ENCODE measurements around the gene GHRHR. TPM values are rescaled to one million over a fixed set of nuclear protein-coding genes. Genes with fewer than 3 reads are reported as not detected.

The GHRHR gene
- total and polyA plus RNA-seq, 10 of the 15 experiments (the other 5 are each of a cell fraction or from before 2014, with no cell fraction given): not detected

DNA sequence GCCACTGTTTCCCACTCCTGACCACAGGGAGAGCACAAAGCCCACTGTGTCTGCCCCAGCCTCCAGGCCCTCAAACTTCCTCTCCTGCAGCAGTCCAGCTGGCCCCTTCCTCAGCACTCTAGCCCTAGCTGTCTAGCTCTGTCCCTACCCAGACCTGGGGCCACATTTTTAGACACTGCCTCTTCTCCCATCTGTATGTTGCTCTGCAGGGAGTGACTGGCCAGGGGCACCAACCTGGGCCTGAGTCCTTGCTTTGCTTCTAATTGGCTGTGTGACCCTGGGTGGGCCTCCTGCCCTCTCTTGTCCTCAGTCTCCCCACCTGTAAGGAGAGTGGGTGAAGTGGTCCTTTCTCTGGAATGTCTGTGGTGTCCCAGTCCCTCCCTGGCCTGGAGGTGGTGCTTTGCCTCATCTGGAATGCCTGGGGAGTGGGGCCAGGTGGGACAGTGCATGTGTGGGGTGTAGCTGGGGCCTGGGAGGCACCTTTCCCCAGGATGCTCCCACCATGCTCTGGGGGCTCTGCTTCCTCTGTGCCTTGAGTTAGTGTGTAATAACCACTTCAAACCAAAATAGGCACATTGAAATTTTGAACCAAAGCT, 27.0 kb upstream of the GHRHR start:
- H4K20me1 ChIP-seq (ENCODE audit: control insufficient read depth, insufficient read depth): no peaks in the 10 kb centered on the region
- ChIA-PET RAD21 (ENCODE audit: unreplicated experiment) (interaction anchor here (1.9 kb wide), 1 partner anchor 37 kb away, joined by 4 read pairs; no protein-coding TSS in a partner anchor), POLR2A (no interaction called here), CTCF (interaction anchor here (1.0 to 7.2 kb wide), 2 partner anchors 37 to 45 kb away, joined by 4 to 159 read pairs; no protein-coding TSS in a partner anchor), SMC1A (ENCODE audit: uncharacterized antibody, unreplicated experiment) (interaction anchor here (3.3 kb wide), 1 partner anchor 37 kb away, joined by 49 read pairs; no protein-coding TSS in a partner anchor)
- no peak overlapping the region for H3K9ac ChIP-seq (ENCODE audit: control insufficient read depth, insufficient read depth, low read length)
- H3K27ac ChIP-seq (ENCODE audit: control insufficient read depth, insufficient read depth): no peak overlapping the region
- no peak overlapping the region for H3K4me3 ChIP-seq
- peaks cover 0 to 6% of the 10 kb centered on the region in 2 experiments; a peak in 2 of 4 replicates for H3K27me3 ChIP-seq (replicated peaks in 1 of 2; ENCODE audit: control insufficient read depth in 2 of 2, insufficient read depth in 2 of 2, low read length in 1 of 2)
- no peaks in the 10 kb centered on the region for H3K79me2 ChIP-seq (ENCODE audit: control insufficient read depth, insufficient read depth, low read length)
- FAIRE-seq: no peak
- H3K36me3 ChIP-seq (ENCODE audit: control insufficient read depth in 2 of 2, insufficient read depth in 2 of 2, low read length in 1 of 2): no peaks in the 10 kb centered on the region
- intact Hi-C loops (cut with micrococcal nuclease; ENCODE audit: unreplicated experiment): loop anchor here (5.0 kb wide), 1 partner anchor 186 kb away; no protein-coding TSS in a partner anchor
- no peak overlapping the region for H2AFZ ChIP-seq (ENCODE audit: control insufficient read depth, low read depth, low read length)
- no peak for DNase-seq (ENCODE audit: low read depth, low spot score)
- in situ Hi-C loops (cut with MboI): no loop called here
- TF ChIP-seq, protein P1, sequence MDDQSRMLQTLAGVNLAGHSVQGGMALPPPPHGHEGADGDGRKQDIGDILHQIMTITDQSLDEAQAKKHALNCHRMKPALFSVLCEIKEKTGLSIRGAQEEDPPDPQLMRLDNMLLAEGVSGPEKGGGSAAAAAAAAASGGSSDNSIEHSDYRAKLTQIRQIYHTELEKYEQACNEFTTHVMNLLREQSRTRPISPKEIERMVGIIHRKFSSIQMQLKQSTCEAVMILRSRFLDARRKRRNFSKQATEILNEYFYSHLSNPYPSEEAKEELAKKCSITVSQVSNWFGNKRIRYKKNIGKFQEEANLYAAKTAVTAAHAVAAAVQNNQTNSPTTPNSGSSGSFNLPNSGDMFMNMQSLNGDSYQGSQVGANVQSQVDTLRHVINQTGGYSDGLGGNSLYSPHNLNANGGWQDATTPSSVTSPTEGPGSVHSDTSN (IDR thresholded peaks at IDR 0.05; ENCODE audit: insufficient replicate concordance, low read depth, low read length): no peak
- no peaks in the 10 kb centered on the region for H3K4me1 ChIP-seq (ENCODE audit: control insufficient read depth, insufficient read depth, low read length)
- BruUV-seq (replicated peaks): no TSS peak
- ATAC-seq: no peak
- no peaks in the 10 kb centered on the region for H3K9me3 ChIP-seq (replicated peaks; ENCODE audit: control insufficient read depth, insufficient read depth, low read length)
- no peak overlapping the region for H3K4me2 ChIP-seq (ENCODE audit: control insufficient read depth, insufficient read depth)

DNA sequence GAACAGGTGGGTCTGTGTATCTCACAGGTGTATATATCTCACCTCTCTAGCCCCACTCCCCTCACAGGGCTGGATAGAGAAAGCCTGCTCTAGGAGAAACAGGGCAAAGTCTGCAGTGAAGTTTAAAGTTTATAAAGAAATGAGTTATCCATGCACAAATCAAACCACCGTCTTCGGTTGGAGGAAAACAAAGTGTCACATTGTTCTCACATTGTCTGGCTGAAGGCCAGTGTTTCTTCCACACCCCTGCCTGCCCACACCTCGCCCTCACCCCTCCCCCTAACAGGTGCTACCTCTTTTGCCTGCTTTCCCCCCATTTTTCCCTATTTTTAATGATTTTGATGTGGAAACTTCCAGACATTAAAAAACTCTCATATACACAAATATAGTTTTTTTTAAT, 26.3 kb upstream of the GHRHR start:
- intact Hi-C loops (cut with micrococcal nuclease; ENCODE audit: unreplicated experiment): loop anchor here (5.0 kb wide), 1 partner anchor 185 kb away; no protein-coding TSS in a partner anchor
- no peaks in the 10 kb centered on the region for H3K4me1 ChIP-seq (ENCODE audit: control insufficient read depth, insufficient read depth, low read length)
- H3K27me3 ChIP-seq (replicated peaks in 1 of 2; ENCODE audit: control insufficient read depth in 2 of 2, insufficient read depth in 2 of 2, low read length in 1 of 2): peaks cover 0 to 6% of the 10 kb centered on the region in 2 experiments; a peak in 2 of 4 replicates
- H3K36me3 ChIP-seq (ENCODE audit: control insufficient read depth in 2 of 2, insufficient read depth in 2 of 2, low read length in 1 of 2): no peaks in the 10 kb centered on the region
- H2AFZ ChIP-seq (ENCODE audit: control insufficient read depth, low read depth, low read length): no peak overlapping the region
- no peak overlapping the region for H3K9ac ChIP-seq (ENCODE audit: control insufficient read depth, insufficient read depth, low read length)
- BruUV-seq (replicated peaks): no TSS peak
- no peaks in the 10 kb centered on the region for H4K20me1 ChIP-seq (ENCODE audit: control insufficient read depth, insufficient read depth)
- RAD21 ChIA-PET (ENCODE audit: unreplicated experiment): interaction anchor here (1.9 kb wide), 1 partner anchor 37 kb away, joined by 4 read pairs; no protein-coding TSS in a partner anchor
- no peak overlapping the region for H3K4me2 ChIP-seq (ENCODE audit: control insufficient read depth, insufficient read depth)
- in situ Hi-C loops (cut with MboI): no loop called here
- CTCF ChIA-PET: interaction anchor here (1.9 to 7.2 kb wide), 3 partner anchors 14 to 184 kb away, joined by 7 to 159 read pairs (median 18); no protein-coding TSS in a partner anchor
- H3K27ac ChIP-seq (ENCODE audit: control insufficient read depth, insufficient read depth): no peak overlapping the region
- H3K79me2 ChIP-seq (ENCODE audit: control insufficient read depth, insufficient read depth, low read length): no peaks in the 10 kb centered on the region
- WGBS (ENCODE audit: insufficient coverage, insufficient replicate concordance, low lambda C conversion rate, missing lambda C conversion rate): 45% methylated on average over 3 of the region's 3 CpGs
- SMC1A ChIA-PET (ENCODE audit: uncharacterized antibody, unreplicated experiment): interaction anchor here (2.8 to 3.3 kb wide), 2 partner anchors 37 to 41 kb away, joined by 19 to 49 read pairs; no protein-coding TSS in a partner anchor
- no peak for FAIRE-seq
- POLR2A ChIA-PET: no interaction called here
- H3K9me3 ChIP-seq (replicated peaks; ENCODE audit: control insufficient read depth, insufficient read depth, low read length): no peaks in the 10 kb centered on the region
- DNase-seq (ENCODE audit: low read depth, low spot score): no peak
- no peak overlapping the region for H3K4me3 ChIP-seq
- no peak for TF ChIP-seq NFYA (IDR thresholded peaks at IDR 0.05; ENCODE audit: borderline replicate concordance, low read depth, low read length)
- no peak for TF ChIP-seq LARP7 (IDR thresholded peaks at IDR 0.05)
- TF ChIP-seq RFX5 (IDR thresholded peaks at IDR 0.05; ENCODE audit: low read depth, low read length): no peak
- no peak for TF ChIP-seq FOS (IDR thresholded peaks at IDR 0.05; ENCODE audit: borderline replicate concordance, extremely low read depth, insufficient read length)
- ATAC-seq: no peak

Measured in GM12878 (cell line).